IMR-90 (cell line): ENCODE results near the gene ATG9B. TPM values are rescaled to one million over a fixed set of nuclear protein-coding genes. Genes with fewer than 3 reads are reported as not detected.

ENCODE experiments used
- ATAC-seq: fragments of 200-7000 bp; cut with Tn5 transposase; 2 replicates; pipeline ENCODE4 v1.9.1; 2020; ENCODE audit warnings: low read depth, mild to moderate bottlenecking, moderate library complexity
- BruUV-seq: library from RNA; stranded (reverse); fragments of 400-500 nt; replicated peaks from 2 replicates; lab custom pipeline; 2021; lab: Mats Ljungman, UMichigan
- CTCF ChIA-PET: fragments of 300-600 bp; formaldehyde crosslinking; extraction: SDS; loops from one replicate; lab custom pipeline; 2021; ENCODE audit warnings: antibody characterized with exemption; lab: Yijun Ruan, JAX
- POLR2A ChIA-PET: fragments of 300-600 bp; sonication (Branson Sonifier 250); formaldehyde crosslinking; loops from one replicate; lab custom pipeline; 2022; ENCODE audit warnings: antibody characterized with exemption; ENCODE audit not compliant: unreplicated experiment; lab: Charles Lee
- DNase-seq: peaks from one replicate; pipeline ENCODE4 v3.0.0; 2013
- H2AFZ ChIP-seq: replicated peaks from 2 replicates; pipeline ENCODE3; 2013; ENCODE audit warnings: low read length, mild to moderate bottlenecking; ENCODE audit not compliant: poor library complexity
- H2AK5ac ChIP-seq: 2 replicates; pipeline ENCODE4 v1.6.1; 2013; ENCODE audit warnings: low read depth, low read length, inconsistent platforms
- H2AK9ac ChIP-seq: replicated peaks from 2 replicates; pipeline ENCODE3; 2013; ENCODE audit warnings: mild to moderate bottlenecking, low read depth, low read length, moderate library complexity; ENCODE audit not compliant: poor library complexity
- H2BK120ac ChIP-seq: 2 replicates; pipeline ENCODE4 v1.6.1; 2013; ENCODE audit warnings: low read depth, low read length, inconsistent platforms
- H2BK15ac ChIP-seq: 3 replicates; pipeline ENCODE4 v1.6.1; 2013; ENCODE audit warnings: low read depth, low read length, inconsistent platforms
- H2BK20ac ChIP-seq: 2 replicates; pipeline ENCODE4 v1.6.1; 2013; ENCODE audit warnings: low read depth, mild to moderate bottlenecking, inconsistent platforms, low read length, moderate library complexity
- H2BK5ac ChIP-seq: 2 replicates; pipeline ENCODE4 v1.6.1; 2013; ENCODE audit warnings: mild to moderate bottlenecking, low read depth, low read length, inconsistent platforms; ENCODE audit not compliant: poor library complexity, severe bottlenecking
- H3K14ac ChIP-seq: replicated peaks from 2 replicates; pipeline ENCODE4 v1.6.1; 2013; ENCODE audit warnings: low read depth, low read length, inconsistent platforms
- H3K18ac ChIP-seq: 2 replicates; pipeline ENCODE4 v1.6.1; 2013; ENCODE audit warnings: low read depth, low read length, control low read depth
- H3K23ac ChIP-seq: 2 replicates; pipeline ENCODE4 v1.6.1; 2013; ENCODE audit warnings: low read depth, low read length, inconsistent platforms
- H3K27ac ChIP-seq: 2 replicates; pipeline ENCODE4 v1.5.1; 2013; ENCODE audit warnings: mild to moderate bottlenecking, control low read depth, low read length; ENCODE audit not compliant: insufficient read depth
- H3K27me3 ChIP-seq: 2 replicates; pipeline ENCODE4 v1.6.1; 2013; ENCODE audit warnings: low read length; ENCODE audit not compliant: control insufficient read depth, insufficient read depth
- H3K36me3 ChIP-seq: 2 replicates; pipeline ENCODE4 v1.6.1; 2013; ENCODE audit warnings: low read length, mixed read lengths; ENCODE audit not compliant: control insufficient read depth, insufficient read depth
- H3K4ac ChIP-seq: 2 replicates; pipeline ENCODE4 v1.6.1; 2013; ENCODE audit warnings: low read depth, low read length, inconsistent platforms
- H3K4me1 ChIP-seq: 2 replicates; pipeline ENCODE4 v1.6.1; 2013; ENCODE audit warnings: low read length, mixed read lengths; ENCODE audit not compliant: control insufficient read depth, insufficient read depth
- H3K4me2 ChIP-seq: 2 replicates; pipeline ENCODE4 v1.6.1; 2013; ENCODE audit warnings: low read depth, mild to moderate bottlenecking, control low read depth, low read length, moderate library complexity
- H3K4me3 ChIP-seq: 2 replicates; pipeline ENCODE4 v1.5.1; 2013; ENCODE audit warnings: low read depth, mild to moderate bottlenecking, control low read depth, low read length, moderate library complexity; ENCODE audit not compliant: insufficient read depth
- H3K56ac ChIP-seq: 2 replicates; pipeline ENCODE4 v1.6.1; 2013; ENCODE audit warnings: low read length, inconsistent platforms; ENCODE audit not compliant: insufficient read depth; ENCODE audit errors: extremely low read depth
- H3K79me1 ChIP-seq, 2 experiments: 2 replicates each; pipeline ENCODE4 v1.6.1; 2013; ENCODE audit warnings: low read length in 2 of 2, inconsistent platforms in 1 of 2, low read depth in 1 of 2
- H3K9ac ChIP-seq: 2 replicates; pipeline ENCODE4 v1.6.1; 2013; ENCODE audit warnings: low read depth, low read length, control low read depth
- H3K9me1 ChIP-seq: 2 replicates; pipeline ENCODE4 v1.6.1; 2013; ENCODE audit warnings: low read length, inconsistent platforms; ENCODE audit not compliant: insufficient read depth
- H3K9me3 ChIP-seq: 2 replicates; pipeline ENCODE4 v1.6.1; 2013; ENCODE audit warnings: low read length; ENCODE audit not compliant: control insufficient read depth, insufficient read depth
- H4K20me1 ChIP-seq: 2 replicates; pipeline ENCODE4 v1.6.1; 2013; ENCODE audit warnings: low read length, inconsistent platforms; ENCODE audit not compliant: insufficient read depth
- H4K5ac ChIP-seq: 2 replicates; pipeline ENCODE4 v1.6.1; 2013; ENCODE audit warnings: mild to moderate bottlenecking, low read depth, low read length, control low read depth
- H4K8ac ChIP-seq, 2 experiments: 2 replicates each; pipeline ENCODE4 v1.6.1; 2013; ENCODE audit warnings: low read depth in 2 of 2, low read length in 2 of 2, control low read depth in 1 of 2, inconsistent platforms in 1 of 2
- H4K91ac ChIP-seq: 2 replicates; pipeline ENCODE4 v1.6.1; 2013; ENCODE audit warnings: low read depth, low read length, inconsistent platforms; ENCODE audit not compliant: insufficient read depth
- ELK1 ChIP-seq: fragments of 150-350 bp; IDR thresholded peaks from 2 replicates; pipeline ENCODE4 v1.6.1; 2016; ENCODE audit warnings: low read depth, mild to moderate bottlenecking, low read length, moderate library complexity, borderline replicate concordance
- FOS ChIP-seq: fragments of 150-350 bp; IDR thresholded peaks from 2 replicates; pipeline ENCODE4 v1.6.1; 2016; ENCODE audit warnings: low read depth, low read length
- POLR2A ChIP-seq: IDR thresholded peaks from 2 replicates; pipeline ENCODE4 v1.6.1; 2012; ENCODE audit warnings: mild to moderate bottlenecking, low read depth, low read length
- RAD21 ChIP-seq: IDR thresholded peaks from 2 replicates; pipeline ENCODE4 v1.6.1; 2012; ENCODE audit warnings: low read length, improper control_type of control experiment
- RFX5 ChIP-seq: IDR thresholded peaks from 2 replicates; pipeline ENCODE4 v1.8.0; 2012; ENCODE audit warnings: low read depth, mild to moderate bottlenecking, low read length, moderate library complexity
- SMC3 ChIP-seq: fragments of 150-350 bp; IDR thresholded peaks from 2 replicates; pipeline ENCODE4 v1.6.1; 2016; ENCODE audit warnings: low read depth, mild to moderate bottlenecking, antibody characterized with exemption, low read length, moderate library complexity
- WGBS, 2 experiments: methylation state at CpG; one replicate each; pipeline versions ENCODE4 v1.1.5 to v1.1.7; 2013; ENCODE audit warnings: missing lambda C conversion rate in 2 of 2; ENCODE audit not compliant: insufficient read length in 1 of 2; ENCODE audit errors: extremely low coverage in 2 of 2; 5-methylcytosine and 5-hydroxymethylcytosine counted together
- dilution Hi-C: fragments of 300-500 bp; cut with HindIII; formaldehyde crosslinking; loops from one replicate; pipeline ENCODE4 v1.14.3; 2018; ENCODE audit warnings: low sequenced_read_pairs; ENCODE audit not compliant: unreplicated experiment
- in situ Hi-C: fragments of 300-500 bp; cut with MboI; formaldehyde crosslinking; loops from 3 replicates; pipeline ENCODE4 v1.14.3; 2019; ENCODE audit warnings: low sequenced_read_pairs, inconsistent platforms, mixed read lengths
- intact Hi-C: fragments of 100-400 bp; cut with micrococcal nuclease; formaldehyde crosslinking; loops from 2 replicates; pipeline ENCODE4 v1.10.0; 2022
- polyA plus RNA-seq, 3 experiments: library from polyadenylated mRNA; depleted of rRNA; stranded (reverse); fragments of >200 nt; gene quantifications; 2 replicates each; pipeline ENCODE4 v1.2.3, GENCODE V29; 2012; ENCODE audit warnings: low replicate concordance in 1 of 3
- total RNA-seq: library from RNA; depleted of rRNA; stranded (reverse); fragments of >200 nt; gene quantifications from 2 replicates; pipeline ENCODE4 v1.2.3, GENCODE V29; 2012

ATG9B gene
- total and polyA plus RNA-seq, 2 of the 4 experiments (the other 2 are of a cell fraction), result 0.18 to 0.91 TPM

DNA sequence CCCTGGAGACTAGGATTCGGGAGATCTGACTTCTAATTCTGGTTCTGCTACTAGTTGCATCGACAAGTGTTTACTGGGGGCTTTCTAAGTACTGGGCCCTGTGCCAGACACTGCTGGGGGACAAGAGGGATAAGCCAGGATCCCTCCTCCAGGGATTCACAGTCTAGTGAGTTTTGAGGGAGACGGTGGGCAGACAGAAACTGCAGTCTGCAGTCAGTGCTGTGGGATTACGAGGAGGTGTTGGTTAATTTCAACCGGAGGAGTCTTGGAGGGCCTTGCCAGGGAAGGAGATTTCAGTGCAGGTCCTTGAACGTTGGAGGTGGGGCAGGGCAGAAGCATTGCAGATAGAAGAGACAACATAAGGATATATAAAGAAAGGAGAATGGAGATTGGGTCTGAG, 42.6 kb downstream of the ATG9B start:
- no peaks in the 10 kb centered on the region for H3K9me1 ChIP-seq
- H3K4me2 ChIP-seq, result no peak overlapping the region
- no peak overlapping the region for H3K14ac ChIP-seq
- peaks cover 44% of the 10 kb centered on the region for H3K27me3 ChIP-seq
- H3K23ac ChIP-seq, result no peak overlapping the region
- in situ Hi-C loops (loop anchor here (25.0 kb wide), 1 partner anchor 569 kb away; a partner anchor contains a TSS), dilution Hi-C loops (no loop called here), intact Hi-C loops (no loop called here)
- WGBS, 2 experiments, result 36% methylated on average over 3 of the region's 6 CpGs; no CpG with 5 or more reads in 1 of the 2 experiments
- no peak overlapping the region for H3K27ac ChIP-seq
- no peak overlapping the region for H3K4ac ChIP-seq
- peaks cover 10% of the 10 kb centered on the region; the same call in 1 of the 2 replicates for H3K4me1 ChIP-seq
- no peak overlapping the region for H2AK5ac ChIP-seq
- H3K79me1 ChIP-seq, result no peaks in the 10 kb centered on the region
- H3K36me3 ChIP-seq, result no peaks in the 10 kb centered on the region
- no peak overlapping the region for H2AFZ ChIP-seq
- no TSS peak for BruUV-seq
- ATAC-seq (no peak), DNase-seq (no peak)
- H2BK15ac ChIP-seq, result no peak overlapping the region
- H3K9ac ChIP-seq, result no peak overlapping the region
- H2AK9ac ChIP-seq, result no peak overlapping the region
- ChIA-PET POLR2A (no interaction called here), CTCF (no interaction called here)
- TF ChIP-seq SMC3 (no peak), FOS (no peak), POLR2A (no peak), RFX5 (no peak), ELK1 (no peak), RAD21 (no peak)
- H3K18ac ChIP-seq, result no peak overlapping the region
- H2BK120ac ChIP-seq, result no peak overlapping the region
- no peak overlapping the region for H4K5ac ChIP-seq
- no peaks in the 10 kb centered on the region for H3K9me3 ChIP-seq
- H3K56ac ChIP-seq, result no peak overlapping the region
- no peak overlapping the region for H3K4me3 ChIP-seq
- H2BK20ac ChIP-seq, result no peak overlapping the region
- H4K8ac ChIP-seq, result no peak overlapping the region
- H4K20me1 ChIP-seq, result no peaks in the 10 kb centered on the region; the same call in 1 of the 2 replicates
- H2BK5ac ChIP-seq, result no peak overlapping the region
- H4K91ac ChIP-seq, result no peak overlapping the region
